NCI-H524 (cell line): ENCODE results near the gene ATP2A1.
A peak's percentile ranks its signal among the peaks of the same experiment; 100 is the strongest.
"Not testable (repeated sequence)": the region's sequence is repeated elsewhere in the genome, so short reads cannot be mapped to it uniquely, and the experiment has no call there.

Experiments used
- DNase-seq, 2 experiments: peaks; one replicate each; lab custom pipeline; 2025; lab: John Stamatoyannopoulos, UW

The ATP2A1 gene

GRCh38 chr16:28935924-28936783, 57.9 kb downstream of the ATP2A1 start:
- DNase-seq: no peak

DNA sequence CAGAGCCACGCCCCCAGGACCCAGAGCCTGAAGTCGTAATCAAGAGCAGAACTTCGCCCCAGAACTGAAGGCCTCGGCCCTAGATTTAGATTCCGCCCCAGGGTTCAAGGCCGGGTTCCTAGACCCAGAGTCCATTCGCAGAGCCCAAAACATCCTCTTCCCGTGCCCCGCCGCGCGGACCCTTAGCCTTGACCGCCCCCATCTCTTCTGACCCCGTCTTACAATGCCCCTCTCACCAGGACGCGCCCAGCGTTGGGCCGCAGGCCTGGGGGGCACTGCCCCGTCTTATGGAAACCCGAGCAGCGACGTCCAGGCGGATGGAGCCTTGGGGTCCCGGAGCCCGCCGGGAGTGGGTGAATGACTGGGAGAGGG, 58.5 kb downstream of the ATP2A1 start:
- DNase-seq: no peak

GRCh38 chr16:28937222-28937876, 59.1 kb downstream of the ATP2A1 start:
- DNase-seq: no peak

- no peak for DNase-seq
Observed at GRCh38 chr16:28938721-28939120, 60.4 kb downstream of the ATP2A1 start.

GRCh38 chr16:28939825-28940224, 61.5 kb downstream of the ATP2A1 start:
- DNase-seq: not testable (repeated sequence)

DNA sequence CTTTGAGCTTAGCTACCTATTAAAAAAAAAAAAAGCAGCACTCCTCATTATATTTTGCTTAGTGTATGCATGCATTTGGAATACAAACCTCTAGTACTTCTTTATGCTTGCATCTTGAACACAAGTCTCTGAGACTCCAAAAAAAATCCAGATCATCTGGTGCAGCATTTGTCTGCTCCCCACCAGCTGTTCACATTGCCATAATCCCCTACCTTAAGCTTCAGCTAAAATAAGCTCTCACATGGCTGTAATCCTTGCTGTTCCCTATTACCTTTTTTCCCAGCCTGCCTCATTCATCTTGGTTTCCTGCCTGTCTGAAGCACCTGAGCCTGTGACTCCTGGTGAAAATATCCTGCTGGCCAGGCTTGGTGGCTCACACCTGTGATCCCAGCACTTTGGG, 65.0 kb downstream of the ATP2A1 start:
- DNase-seq: peak; percentile 96 to 99

- no peak for DNase-seq
Observed at GRCh38 chr16:28946681-28947080, 68.4 kb downstream of the ATP2A1 start.

DNA sequence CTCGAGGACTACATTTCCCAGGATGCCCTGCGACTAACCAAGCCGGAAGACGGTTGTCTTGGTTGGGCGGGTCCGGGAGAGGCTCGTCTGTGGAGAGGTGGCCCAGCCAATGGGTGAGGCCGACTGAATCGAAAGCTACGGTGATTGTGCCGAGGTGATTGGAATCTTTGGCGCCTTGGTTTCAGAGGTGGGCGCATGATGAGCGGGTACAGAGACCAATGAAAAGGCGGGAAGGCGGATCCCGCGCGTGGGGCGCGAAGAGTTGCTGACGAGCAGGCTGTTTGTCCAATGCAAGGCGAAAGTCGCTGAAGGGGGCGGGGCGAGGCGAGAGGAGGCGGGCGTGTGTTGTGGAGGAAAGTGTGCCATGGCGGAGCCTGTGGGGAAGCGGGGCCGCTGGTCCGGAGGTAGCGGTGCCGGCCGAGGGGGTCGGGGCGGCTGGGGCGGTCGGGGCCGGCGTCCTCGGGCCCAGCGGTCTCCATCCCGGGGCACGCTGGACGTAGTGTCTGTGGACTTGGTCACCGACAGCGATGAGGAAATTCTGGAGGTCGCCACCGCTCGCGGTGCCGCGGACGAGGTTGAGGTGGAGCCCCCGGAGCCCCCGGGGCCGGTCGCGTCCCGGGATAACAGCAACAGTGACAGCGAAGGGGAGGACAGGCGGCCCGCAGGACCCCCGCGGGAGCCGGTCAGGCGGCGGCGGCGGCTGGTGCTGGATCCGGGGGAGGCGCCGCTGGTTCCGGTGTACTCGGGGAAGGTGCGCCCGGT, 72.5 kb downstream of the ATP2A1 start, which contains the start of gene NFATC2IP:
Gene NFATC2IP, plus strand, starts transcription at position 290 of the 762 bp plus-strand sequence. Its CDS starts 75 bp downstream, at position 365.
- peak; percentile 99 to 100 for DNase-seq

DNA sequence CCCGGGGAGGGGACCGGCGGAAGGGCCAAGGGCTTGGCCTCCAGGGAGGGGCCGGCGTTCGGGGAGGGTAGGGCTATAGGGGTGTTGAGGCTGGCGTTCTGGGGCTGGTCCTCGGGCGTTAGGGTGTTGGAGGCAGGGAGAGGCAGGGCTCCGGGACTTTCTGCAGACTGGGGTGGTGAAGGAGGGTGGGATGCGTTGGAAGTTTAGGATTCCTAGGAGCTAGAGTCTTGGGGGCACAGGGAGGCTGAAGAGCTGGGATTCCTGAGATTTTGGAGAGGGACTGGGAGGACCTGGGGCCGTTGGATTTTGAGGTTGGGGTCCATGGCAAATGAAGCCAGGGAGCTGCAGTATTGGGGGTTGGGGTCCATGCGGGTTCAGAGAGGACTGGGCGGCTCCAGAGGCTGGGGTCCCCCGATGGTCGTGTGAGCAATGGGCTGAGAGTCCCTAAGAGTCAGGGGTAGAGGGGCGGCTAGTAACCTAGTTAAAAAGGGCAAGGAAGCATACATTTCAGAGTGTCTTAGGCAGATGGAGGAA, 73.2 kb downstream of the ATP2A1 start:
- DNase-seq: no peak
